GM19372 (cell line): Measurements from ENCODE around the gene MMEL1.
"Not testable (repeated sequence)": the region's sequence is repeated elsewhere in the genome, so short reads cannot be mapped to it uniquely, and the experiment has no call there.

Source experiments
- ATAC-seq: cut with Tn5 transposase; IDR thresholded peaks from one replicate; pipeline ENCODE4 v1.9.1; 2021; ENCODE audit warnings: mild to moderate bottlenecking, low read depth, moderate library complexity; ENCODE audit not compliant: unreplicated experiment

MMEL1 gene

DNA sequence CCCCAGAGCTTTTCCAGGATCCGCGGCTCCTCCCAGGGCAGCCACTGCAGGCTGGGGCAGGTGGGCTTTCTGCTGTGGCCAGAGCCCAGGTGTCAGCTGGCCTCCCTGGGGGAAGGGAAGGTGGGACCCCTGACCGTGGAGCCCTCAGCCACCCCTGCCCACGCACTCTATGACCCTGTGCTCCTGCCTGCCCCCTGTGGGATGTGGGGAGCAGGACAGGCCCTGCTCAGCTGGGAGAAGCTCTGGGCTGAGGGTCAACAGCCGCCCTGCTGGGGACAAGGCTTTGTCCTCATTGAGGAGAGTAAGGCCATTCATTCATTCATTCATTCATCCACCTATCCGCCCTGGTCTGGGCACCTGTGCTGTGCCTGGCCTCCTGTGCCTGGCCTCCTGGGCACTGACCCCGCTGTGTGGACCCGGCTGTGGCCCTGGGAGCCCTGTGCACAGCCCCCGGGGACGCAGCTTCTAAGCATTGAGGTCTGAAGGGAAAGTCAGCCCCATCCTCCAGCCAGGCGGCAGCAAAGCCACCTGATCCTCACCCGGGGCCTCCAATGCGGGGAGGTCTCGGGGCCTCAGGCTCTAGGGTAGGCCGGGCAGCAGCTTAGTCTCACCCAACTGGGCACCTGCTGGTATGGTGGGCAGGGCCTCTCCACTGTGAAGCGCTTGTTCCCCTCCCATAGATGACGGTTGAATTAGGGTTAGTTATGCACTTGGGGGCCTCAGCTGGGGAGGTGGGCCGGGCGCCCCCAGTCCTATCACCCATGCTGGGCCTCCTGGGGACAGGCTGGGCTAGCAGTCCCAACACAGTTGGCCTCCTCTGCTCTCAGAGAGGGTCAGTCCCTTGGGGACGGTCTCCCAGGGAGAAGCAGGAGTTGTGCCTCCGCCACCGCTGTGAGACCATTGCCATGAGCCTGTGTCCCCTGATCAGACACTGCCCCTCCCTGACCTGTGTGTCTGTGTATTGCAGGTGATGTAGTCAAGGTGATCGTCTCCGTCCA, 70.6 kb downstream of the MMEL1 start:
- ATAC-seq, result no peak

DNA sequence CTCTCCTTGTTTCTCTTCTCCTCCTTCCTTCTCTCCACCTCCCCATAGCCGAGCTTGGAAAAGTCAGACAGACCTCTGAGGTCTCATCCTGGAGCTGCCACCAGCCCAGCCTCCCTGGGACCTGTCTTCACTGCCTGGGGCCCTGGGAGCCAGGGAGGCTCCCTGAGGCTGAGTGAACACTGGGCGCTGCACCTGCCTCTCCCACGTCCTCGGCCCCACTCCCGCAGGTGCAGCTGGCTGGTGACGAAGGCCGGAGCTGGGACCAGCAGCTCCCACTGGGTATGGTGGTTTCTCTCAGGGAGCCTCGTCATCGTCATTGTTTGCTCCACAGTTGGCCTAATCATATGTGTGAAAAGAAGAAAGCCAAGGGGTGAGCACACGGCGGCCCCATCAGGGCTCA, 71.4 kb downstream of the MMEL1 start:
- ATAC-seq, result no peak

DNA sequence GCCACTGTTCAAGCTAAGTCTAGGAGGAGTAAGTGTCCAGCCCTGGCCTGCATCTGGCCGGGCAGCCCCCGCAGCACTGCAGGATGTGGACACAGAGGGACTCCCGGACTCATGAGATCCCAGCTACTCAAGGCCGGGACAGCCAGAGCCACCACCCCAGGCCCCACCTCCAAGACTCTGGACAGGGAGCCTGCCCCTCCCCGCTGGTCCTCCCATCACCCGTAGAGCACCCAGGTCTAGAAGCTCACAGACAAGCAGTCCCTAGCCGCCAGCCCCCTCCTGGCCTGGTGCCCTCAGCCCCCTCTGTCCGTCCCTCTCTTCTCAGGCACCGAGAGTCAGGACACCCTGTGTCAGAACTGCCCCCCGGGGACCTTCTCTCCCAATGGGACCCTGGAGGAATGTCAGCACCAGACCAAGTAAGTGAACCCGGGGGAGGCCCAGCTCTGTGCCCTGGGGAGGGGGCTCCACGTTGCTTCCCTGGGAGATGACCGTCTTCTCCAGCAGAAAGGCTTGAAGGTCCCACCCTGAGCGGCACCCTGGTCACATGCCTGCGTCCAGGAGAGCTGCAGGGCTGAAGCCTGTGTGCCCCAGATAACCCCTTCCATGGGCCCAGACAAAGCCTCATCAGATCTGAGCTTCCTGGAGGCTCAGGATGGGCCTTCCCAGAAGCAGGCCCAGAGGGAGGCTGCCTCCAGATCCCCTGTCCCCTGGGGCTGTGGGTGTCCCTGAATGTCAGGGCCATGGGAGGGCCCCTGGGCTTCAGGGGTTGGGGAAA, 72.3 kb downstream of the MMEL1 start:
- ATAC-seq, result no peak

DNA sequence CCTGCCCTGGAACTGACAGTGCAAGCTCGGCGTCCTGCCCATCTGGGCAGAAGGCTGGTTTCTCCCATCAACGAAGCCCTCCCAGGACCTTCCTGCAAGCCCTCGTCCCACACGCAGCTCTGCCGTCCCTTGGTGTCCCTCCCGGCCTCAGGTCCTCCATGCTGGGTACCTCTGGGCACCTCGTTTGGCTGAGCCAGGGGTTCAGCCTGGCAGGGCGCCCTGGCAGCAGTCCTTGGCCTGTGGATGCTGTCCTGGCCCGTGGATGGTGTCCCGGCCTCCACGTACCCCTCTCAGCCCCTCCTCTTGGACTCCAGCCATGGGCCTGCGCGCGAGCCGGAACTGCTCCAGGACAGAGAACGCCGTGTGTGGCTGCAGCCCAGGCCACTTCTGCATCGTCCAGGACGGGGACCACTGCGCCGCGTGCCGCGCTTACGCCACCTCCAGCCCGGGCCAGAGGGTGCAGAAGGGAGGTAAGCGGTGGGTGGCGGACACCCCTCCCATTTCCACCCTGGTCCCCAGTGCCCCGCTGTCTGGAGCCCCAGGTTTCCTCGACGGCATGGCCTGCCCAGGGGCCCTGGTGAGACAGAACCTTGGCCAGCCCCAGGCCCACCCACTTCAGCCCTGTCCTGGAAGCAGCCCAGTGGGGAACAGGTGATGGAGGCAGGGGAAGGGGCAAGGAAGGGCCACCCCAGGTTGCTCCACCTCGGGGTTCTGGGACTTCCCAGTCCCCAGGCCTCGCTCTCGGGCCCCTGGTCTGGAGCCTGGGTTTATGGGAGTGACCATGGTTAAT, 73.1 kb downstream of the MMEL1 start:
- no peak for ATAC-seq

- no peak for ATAC-seq
These were observed 74.0 kb downstream of the MMEL1 start for GRCh38 chr1:2558861-2559260.

GRCh38 chr1:2558420-2558819, 74.4 kb downstream of the MMEL1 start:
- no peak for ATAC-seq

DNA sequence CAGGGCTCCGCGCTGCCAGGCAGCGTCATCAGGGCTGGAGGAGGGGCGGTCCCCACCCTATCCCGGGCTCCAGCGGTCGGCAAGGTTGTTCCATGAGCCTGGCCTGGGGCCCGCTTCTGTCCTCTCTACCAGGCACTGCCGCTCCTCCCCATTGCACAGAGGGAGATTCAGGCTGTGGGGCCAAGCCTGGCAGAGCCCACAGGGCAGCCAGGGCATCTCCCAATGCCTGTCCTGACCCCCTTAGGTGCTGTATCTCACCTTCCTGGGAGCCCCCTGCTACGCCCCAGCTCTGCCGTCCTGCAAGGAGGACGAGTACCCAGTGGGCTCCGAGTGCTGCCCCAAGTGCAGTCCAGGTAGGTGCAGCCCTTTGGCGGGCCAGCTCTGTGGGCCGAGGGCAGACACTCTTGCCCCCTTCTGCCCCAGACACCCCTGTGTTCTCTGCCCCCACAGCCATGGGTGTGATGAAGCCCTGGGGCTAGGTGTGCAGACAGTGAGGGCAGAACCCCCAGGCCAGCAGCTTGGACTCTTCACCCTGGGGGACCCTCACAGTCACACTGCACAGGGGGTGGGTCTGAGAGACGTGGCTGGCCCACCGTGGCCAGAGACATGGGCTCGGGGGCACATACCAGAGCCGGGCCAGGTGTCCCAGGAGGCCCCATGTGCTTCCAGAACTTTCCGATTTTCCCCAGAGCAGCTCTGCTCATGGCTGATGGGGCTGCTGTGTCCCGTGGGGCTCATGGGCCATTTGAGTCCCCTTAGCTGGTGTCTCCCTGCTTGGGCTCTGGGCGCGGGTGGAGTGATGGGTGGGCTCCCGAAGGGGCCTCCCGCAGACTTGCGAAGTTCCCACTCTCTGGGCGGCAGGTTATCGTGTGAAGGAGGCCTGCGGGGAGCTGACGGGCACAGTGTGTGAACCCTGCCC, 75.1 kb downstream of the MMEL1 start:
- no peak for ATAC-seq

GRCh38 chr1:2556678-2557481, 75.9 kb downstream of the MMEL1 start:
- ATAC-seq, result peak; percentile 27

GRCh38 chr1:2556277-2556677, 76.5 kb downstream of the MMEL1 start, which contains the start of gene TNFRSF14:
TNFRSF14 (plus strand) TSS chr1:2556371; CDS start chr1:2556665, 294 bp downstream.
- ATAC-seq, result peak; percentile 39

GRCh38 chr1:2555634-2556276, 77.1 kb downstream of the MMEL1 start:
- ATAC-seq, result peak; percentile 34

DNA sequence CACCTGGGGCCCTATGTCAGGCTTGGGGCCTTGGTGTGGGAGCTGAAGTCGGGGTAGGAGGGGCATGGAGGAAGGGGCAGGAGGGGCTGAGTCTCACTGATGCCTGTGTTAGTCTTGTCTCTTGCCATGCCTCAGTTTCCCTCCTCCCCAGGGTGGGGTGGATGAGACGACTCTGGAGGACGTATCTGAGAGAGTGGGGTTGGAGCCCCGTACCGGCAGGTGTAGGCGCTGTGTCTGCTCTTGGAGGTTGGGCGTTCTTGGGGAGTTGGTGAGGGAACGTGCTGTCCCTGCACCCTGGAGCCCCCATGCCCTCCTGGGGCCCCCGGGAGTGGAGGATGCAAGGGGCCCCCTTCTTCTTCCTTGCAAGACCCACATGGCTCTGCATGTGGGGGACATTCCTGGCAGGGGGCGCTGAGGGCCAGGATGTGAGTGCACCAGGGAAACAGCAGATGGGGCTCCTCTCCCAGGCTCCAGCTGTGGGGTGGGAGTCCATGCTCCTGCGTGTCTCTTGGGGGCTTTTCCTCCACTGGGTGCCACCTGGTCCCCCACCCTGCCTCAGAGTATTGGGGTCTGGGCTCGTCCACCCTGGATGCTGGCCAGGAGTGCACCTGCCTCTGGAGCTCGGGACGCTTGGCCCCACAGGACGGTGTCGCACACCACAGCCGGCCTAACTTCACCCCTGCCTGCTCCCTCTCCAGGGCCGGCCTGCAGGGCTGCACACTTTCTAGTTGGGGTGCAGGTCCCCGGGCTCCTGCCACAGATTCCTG, 78.0 kb downstream of the MMEL1 start:
- ATAC-seq, result no peak

GRCh38 chr1:2553871-2554620, 78.8 kb downstream of the MMEL1 start:
- ATAC-seq, result no peak

DNA sequence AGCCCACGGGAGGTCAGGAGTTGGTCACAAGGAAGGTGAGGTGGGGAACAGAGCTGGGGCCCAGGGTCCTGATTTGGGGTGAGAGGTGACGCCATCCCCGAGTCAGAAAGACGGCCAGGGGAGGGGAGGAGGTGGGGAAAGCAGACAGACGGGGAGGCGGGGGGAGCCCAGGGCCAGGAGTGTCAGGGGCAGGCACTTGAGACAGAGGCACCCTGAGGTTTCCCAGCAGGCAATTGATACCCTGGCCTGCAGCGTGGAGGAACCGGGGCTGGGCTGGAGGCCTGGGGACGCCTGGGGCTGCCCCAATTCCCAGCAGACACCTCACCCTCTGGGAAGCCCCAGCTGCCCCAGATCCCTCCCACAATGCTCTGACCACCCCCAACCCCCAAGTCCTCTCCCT, 79.7 kb downstream of the MMEL1 start:
- not testable (repeated sequence) for ATAC-seq

DNA sequence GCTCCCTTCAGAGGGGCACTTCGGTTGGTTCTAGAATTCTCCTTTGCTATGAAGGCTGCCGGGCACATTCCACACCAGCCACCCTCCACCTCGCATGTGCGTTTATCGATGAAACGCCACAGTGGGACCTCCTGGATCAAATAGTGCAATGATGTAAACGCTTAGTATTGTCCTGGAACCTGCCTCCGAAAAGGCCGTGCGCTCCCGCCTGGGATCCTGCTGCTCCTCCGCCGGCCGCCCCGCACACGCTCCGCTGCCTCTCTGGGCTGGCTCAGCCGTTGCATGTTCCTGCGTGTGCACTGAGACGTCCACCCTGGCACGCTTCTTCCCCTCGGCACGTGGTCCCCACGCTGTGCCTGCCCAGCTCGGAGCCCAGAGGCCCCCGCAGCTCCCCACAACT, 80.6 kb downstream of the MMEL1 start:
- ATAC-seq, result no peak

DNA sequence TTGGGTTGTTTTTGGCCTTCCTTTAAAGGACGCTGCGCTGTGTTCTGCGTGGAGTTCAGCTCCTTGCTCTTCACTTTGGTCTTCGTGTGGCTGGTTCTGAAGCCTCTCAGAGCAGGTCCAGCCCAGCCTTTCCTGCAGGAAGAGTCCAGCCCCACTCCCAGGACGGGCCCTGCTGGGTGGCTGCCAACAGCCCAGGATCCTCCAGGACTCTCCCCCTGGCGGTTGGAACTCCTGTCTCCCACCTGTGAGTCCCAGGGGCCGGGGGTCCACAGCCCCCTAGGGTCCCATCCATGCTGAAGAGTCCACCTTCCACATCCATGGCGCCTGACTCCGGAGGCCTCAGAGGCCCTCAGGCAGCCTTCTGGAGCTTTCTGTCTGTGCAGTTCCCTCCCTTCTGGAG, 81.3 kb downstream of the MMEL1 start:
- ATAC-seq, result not testable (repeated sequence)

- ATAC-seq, result not testable (repeated sequence)
These were observed 82.4 kb downstream of the MMEL1 start for GRCh38 chr1:2550309-2550861.
